ENCODE measurements around the gene MS4A1. TPM values are rescaled to one million over a fixed set of nuclear protein-coding genes. Genes with fewer than 3 reads are reported as not detected.

Gene MS4A1
- total and polyA plus RNA-seq, 2 of the 8 experiments (the other 6 are each of a cell fraction or from before 2014, with no cell fraction given), result not detected

DNA sequence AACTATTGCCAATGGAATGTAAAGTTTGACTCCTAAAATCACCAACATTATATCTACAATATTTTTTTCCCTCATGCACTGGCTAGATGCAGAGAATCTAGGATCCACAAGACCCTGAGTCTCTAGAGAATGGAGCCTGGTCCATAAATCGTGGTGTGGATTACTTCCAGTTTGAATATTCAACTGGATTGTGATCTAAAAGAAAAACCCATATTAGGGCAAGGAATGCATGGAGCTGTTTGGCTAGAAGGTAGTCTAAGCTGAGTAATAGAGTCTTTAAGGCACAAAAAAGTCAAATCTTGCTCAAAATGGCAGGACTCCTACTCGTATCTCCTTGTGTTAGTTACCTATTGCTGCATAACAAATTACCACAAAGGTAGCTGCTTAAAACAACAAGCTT lies 35.6 kb upstream of the MS4A1 start (continued):
- TF ChIP-seq, protein P1, sequence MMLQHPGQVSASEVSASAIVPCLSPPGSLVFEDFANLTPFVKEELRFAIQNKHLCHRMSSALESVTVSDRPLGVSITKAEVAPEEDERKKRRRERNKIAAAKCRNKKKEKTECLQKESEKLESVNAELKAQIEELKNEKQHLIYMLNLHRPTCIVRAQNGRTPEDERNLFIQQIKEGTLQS (IDR thresholded peaks at IDR 0.05; ENCODE audit: insufficient read depth, low read depth, low read length), result no peak
- TF ChIP-seq MAFK (IDR thresholded peaks at IDR 0.05; ENCODE audit: low read depth, low read length) (no peak), CBX5 (IDR thresholded peaks at IDR 0.05; ENCODE audit: low read depth, low read length) (no peak)

Data from H1 (cell line).